OCI-LY7 (cell line): Measurements from ENCODE around the gene DDN.

Source experiments
- EZH2phosphoT487 ChIP-seq: fragments of 200-600 bp; sonication (generic); IDR thresholded peaks from 2 replicates; pipeline ENCODE4 v1.6.1; 2018; ENCODE audit warnings: low read depth, borderline replicate concordance, mild to moderate bottlenecking, mixed run types, antibody characterized with exemption, low read length, moderate library complexity, mixed read lengths
- TF ChIP-seq, protein P1 (sequence below): fragments of 200-600 bp; sonication (generic); conservative IDR thresholded peaks from 2 replicates; pipeline ENCODE4 v1.5.1; 2014; ENCODE audit warnings: mild to moderate bottlenecking, antibody characterized with exemption, low read length, moderate library complexity, mixed read lengths

DNA sequence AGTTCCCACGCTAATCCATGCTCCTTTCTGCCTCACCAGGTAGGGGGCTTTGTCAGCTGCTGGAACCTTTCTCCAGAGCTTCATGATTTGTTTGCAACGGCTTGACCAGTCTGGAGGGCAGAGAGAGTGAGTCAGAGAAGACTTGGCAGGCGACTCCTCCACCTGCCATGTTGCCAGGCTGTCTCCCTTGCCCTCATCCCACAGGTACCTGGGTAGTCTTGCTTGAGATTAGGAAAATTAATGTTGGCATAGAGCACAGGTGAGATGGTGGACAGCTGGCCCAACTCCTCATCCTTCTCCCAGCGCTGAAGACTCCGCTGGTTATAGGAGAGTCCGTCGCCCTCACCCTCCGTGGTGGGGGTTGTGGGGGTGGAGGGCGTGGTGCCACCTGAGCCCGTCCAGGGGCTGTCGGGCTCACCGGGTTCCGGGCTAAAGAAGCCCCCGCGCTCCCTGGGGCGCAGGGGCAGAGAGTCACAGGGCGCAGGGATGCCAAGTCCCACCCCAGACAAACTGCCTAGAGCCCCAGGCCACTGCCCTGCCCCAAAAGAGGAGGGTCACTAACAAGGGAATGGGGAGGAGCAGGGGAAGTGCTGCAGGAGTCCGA lies 42.8 kb upstream of the DDN start:
- TF ChIP-seq, protein P1, sequence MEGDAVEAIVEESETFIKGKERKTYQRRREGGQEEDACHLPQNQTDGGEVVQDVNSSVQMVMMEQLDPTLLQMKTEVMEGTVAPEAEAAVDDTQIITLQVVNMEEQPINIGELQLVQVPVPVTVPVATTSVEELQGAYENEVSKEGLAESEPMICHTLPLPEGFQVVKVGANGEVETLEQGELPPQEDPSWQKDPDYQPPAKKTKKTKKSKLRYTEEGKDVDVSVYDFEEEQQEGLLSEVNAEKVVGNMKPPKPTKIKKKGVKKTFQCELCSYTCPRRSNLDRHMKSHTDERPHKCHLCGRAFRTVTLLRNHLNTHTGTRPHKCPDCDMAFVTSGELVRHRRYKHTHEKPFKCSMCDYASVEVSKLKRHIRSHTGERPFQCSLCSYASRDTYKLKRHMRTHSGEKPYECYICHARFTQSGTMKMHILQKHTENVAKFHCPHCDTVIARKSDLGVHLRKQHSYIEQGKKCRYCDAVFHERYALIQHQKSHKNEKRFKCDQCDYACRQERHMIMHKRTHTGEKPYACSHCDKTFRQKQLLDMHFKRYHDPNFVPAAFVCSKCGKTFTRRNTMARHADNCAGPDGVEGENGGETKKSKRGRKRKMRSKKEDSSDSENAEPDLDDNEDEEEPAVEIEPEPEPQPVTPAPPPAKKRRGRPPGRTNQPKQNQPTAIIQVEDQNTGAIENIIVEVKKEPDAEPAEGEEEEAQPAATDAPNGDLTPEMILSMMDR, result no peak
- TF ChIP-seq EZH2phosphoT487, result no peak
